KOPT-K1 (cell line): ENCODE data around the gene LRRC38.
A peak's percentile ranks its signal among the peaks of the same experiment; 100 is the strongest.

Experiments
- H3K27ac ChIP-seq: fragments of 200-600 bp; sonication (generic); 2 replicates; pipeline ENCODE4 v1.5.1; 2016; ENCODE audit warnings: antibody characterized with exemption, mild to moderate bottlenecking, low read depth, low read length; ENCODE audit not compliant: poor library complexity, severe bottlenecking
- H3K36me3 ChIP-seq: fragments of 200-600 bp; sonication (generic); 2 replicates; pipeline ENCODE4 v1.5.1; 2017; ENCODE audit warnings: antibody characterized with exemption, mild to moderate bottlenecking, low read length, moderate library complexity; ENCODE audit not compliant: insufficient read depth
- H3K9me3 ChIP-seq: fragments of 200-600 bp; sonication (generic); 2 replicates; pipeline ENCODE4 v1.5.1; 2017; ENCODE audit warnings: antibody characterized with exemption, low read length, mild to moderate bottlenecking; ENCODE audit not compliant: insufficient read depth, poor library complexity, severe bottlenecking

Gene LRRC38

DNA sequence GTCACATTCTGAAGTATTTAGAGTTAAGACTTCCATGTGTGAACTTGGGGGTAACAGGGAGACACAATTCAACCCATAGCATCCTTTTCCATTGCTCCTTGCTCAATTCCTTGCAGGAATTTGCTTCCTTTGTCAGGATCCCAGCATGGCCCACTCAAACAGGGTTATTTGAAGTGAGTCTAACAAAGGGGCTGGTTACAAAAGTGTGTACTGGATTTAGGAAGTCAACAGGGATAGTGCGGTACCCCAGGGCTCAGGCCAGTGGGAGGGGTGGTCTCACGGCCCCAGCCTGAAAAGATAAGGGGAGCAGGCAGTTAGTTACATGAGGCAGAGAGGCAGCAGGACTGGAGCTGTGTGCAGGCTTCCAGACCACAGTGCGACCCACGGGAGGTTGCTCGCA lies 14.4 kb downstream of the LRRC38 start:
- Histone ChIP-seq H3K36me3 (no peaks in the 10 kb centered on the region), H3K27ac (peak overlapping the region; percentile 96), H3K9me3 (no peaks in the 10 kb centered on the region)

DNA sequence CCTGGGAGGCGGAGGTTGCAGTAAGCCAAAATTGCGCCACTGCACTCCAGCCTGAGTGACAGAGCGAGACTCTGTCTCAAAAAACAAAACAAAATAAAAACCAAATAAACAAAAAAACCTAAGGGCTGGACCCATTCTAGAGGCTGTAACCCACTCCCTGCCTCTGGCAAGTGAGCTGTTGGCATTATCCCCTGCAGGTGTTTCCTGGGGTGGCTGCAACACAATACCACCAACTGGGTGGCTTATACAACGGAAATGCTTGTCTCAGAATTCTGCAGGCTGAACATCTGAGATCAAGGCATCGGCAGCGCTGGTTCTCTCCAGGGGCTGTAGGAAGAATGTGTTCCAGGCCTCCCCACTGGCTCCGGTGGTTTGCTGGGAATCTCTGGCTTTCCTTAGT lies 15.2 kb downstream of the LRRC38 start:
- Histone ChIP-seq H3K27ac (peak overlapping the region; percentile 96), H3K36me3 (no peaks in the 10 kb centered on the region), H3K9me3 (no peaks in the 10 kb centered on the region)

DNA sequence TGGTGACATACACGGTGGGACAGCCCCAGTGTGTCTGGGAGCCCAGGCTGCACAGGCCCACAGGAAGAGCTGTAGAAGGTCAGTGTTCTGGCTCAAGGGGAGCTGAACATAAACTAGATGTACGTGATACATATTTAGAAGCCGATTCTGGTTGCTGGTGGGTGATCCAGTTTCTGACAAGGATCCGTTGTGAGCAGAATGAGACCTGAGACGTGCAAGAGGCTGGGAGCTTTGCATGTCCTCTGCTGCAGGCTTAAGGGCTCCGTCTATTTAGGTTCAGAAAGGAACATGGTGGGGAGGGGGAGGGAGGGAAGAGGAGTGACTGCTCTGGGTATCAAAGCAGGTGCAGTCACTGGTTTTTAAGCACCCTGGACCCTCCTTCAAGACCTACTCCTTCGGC lies 18.6 kb downstream of the LRRC38 start:
- Histone ChIP-seq H3K36me3 (no peaks in the 10 kb centered on the region), H3K27ac (peak overlapping the region; percentile 96), H3K9me3 (no peaks in the 10 kb centered on the region)

DNA sequence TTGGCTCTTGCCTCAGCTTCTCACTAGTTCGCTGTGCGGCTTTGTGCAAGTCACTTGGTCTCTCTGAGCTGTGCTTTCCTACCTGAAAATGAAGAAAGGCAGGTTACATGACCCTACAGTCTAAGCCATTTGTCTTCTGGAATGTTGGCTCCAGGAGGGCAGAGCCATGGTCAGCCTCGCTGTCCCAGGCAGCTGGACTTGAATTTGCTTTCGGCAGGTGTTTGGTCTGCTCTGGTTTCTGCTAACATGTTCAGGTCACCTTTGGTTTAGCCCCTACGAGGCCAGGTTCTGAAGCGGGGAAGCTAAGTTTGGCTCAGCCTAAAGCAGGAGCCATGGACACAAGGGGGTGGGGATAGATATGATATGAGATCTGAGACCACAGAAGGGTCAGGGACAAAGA lies 19.1 kb downstream of the LRRC38 start:
- Histone ChIP-seq H3K36me3 (no peaks in the 10 kb centered on the region), H3K27ac (peak overlapping the region; percentile 96), H3K9me3 (no peaks in the 10 kb centered on the region)

DNA sequence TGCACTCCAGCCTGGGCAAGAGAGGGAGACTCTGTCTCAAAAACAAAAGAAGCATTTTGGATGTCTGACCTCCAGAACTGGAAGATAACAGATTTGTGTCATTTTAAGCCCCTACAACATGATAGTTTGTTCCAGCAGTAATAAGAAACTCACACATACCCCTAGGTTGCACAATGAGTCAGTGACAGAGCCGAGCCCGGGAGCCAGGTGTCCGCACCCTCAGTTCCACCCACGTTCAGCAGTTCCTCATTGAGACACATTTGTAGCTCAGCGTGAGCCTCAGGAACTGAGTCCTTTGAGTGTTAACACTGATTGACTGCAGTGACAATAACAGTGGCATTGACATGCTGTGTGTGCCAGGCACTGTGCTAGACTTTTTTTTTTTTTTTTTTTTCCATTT lies 19.8 kb downstream of the LRRC38 start:
- Histone ChIP-seq H3K36me3 (no peaks in the 10 kb centered on the region), H3K9me3 (no peaks in the 10 kb centered on the region), H3K27ac (no peak overlapping the region)

DNA sequence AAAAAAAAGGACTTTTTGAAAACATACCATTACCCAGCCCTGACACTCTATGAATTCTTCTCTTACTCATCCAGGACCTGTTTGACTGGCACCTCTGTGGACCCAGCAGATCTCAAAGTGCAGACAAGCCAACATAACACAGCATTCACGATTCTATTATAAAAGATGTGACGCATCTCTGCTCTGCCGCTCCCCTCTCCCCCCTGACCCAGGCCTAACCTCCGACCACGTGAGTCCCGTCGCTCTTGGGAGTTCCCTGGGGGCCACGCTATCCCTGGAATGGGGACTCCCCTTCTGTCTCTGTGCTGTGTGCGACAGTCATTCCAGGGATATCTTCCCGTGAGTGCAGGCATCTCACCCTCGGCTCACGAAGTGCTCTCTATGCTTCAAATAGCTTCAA lies 21.1 kb downstream of the LRRC38 start:
- H3K36me3 ChIP-seq: no peaks in the 10 kb centered on the region
- no peaks in the 10 kb centered on the region for H3K9me3 ChIP-seq
- H3K27ac ChIP-seq: no peak overlapping the region

DNA sequence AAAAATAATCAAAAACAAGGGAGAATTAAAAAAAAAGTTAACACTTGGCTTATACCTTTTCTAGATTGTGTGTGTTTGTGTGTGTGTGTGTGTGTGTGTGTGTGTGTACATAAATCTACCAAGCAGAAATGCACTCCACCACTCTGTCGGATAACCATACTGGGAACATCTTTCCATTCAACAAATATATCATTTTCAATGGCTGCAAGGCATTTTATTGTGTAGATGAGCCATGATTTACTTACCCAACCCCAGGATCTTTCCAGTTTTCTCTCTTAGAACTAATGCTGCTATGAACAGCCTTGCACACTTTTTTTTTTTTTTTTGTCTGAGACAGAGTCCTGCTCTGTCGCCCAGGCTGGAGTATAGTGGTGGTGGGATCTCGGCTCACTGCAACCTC lies 25.8 kb downstream of the LRRC38 start:
- peak overlapping the region; percentile 44 for H3K27ac ChIP-seq
- H3K36me3 ChIP-seq: no peaks in the 10 kb centered on the region
- no peaks in the 10 kb centered on the region for H3K9me3 ChIP-seq

DNA sequence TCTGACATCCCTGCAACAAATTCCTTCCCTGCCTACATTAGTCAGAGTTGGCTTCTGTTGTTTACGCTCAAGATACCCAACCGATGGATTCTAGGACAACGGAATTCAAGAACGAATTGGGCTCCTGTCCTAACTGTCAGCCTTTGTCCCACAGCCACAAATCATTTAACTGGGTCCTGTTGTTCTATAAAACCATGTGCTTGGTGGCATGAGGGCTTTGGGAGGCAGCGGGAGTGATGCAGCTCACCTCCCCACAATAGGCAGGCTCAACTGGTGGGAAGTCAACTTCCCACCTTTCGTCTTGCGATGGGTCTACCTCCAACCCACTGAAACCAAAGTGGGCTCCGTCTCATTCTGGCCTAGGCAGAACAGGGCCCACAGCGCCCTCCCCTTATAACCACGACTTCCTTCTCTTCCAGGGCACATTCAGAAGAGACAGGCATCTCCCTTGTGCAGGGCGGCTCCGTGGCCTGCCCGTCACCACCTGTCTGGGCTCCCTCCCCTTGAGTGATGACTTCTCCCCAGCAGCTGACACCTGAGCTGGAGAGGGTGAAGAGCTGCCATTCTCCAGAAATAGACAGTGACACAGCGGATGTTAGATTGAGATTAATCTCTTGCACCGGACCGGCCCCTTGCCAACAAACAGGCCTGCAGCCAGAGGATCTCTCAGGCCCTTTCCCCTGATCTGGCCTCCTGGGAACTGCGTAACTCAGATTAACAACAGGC lies 26.5 kb downstream of the LRRC38 start:
- no peaks in the 10 kb centered on the region for H3K9me3 ChIP-seq
- H3K27ac ChIP-seq: peak overlapping the region; percentile 44
- no peaks in the 10 kb centered on the region for H3K36me3 ChIP-seq

DNA sequence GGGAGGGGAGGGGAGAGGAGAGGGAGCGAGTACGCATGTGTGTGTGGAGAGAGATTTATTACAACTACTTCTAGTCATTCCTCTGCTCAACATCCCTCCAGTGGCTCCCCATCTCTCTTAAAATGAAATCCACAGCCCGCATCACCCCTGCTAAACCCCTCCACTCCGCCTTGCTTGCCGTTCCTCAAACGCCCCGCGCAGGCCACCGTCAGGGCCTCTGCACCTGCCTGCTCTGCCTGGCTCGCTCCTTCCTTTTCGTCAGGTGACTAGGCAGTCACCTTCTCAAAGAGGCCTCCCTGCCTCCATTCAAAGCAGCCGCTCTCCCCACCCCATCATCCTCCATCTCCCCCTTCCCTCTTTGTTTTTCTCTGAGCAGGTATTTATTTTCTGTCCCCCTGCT lies 29.9 kb downstream of the LRRC38 start:
- Histone ChIP-seq H3K36me3 (no peaks in the 10 kb centered on the region), H3K27ac (peak overlapping the region; percentile 20), H3K9me3 (no peaks in the 10 kb centered on the region)

DNA sequence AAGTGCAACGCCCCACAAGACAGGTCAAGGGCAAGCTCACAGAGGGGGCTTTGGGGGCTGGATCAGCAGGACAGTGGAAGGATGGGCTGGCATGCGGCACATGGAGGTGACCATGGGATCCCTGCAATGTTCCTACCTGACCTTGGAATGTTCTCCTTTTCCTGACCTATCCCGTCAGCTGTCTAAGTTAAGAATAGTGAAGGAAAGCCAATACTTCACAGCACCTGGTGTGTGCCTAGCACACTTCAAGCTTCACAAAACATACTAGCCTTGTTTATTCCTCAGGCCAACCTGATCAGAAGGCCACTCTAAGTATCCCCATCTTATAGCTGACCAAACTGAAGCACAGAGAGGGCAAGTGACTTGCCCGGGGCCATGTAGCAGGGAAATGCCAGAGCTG lies 31.2 kb downstream of the LRRC38 start:
- Histone ChIP-seq H3K36me3 (no peaks in the 10 kb centered on the region), H3K27ac (no peak overlapping the region)

DNA sequence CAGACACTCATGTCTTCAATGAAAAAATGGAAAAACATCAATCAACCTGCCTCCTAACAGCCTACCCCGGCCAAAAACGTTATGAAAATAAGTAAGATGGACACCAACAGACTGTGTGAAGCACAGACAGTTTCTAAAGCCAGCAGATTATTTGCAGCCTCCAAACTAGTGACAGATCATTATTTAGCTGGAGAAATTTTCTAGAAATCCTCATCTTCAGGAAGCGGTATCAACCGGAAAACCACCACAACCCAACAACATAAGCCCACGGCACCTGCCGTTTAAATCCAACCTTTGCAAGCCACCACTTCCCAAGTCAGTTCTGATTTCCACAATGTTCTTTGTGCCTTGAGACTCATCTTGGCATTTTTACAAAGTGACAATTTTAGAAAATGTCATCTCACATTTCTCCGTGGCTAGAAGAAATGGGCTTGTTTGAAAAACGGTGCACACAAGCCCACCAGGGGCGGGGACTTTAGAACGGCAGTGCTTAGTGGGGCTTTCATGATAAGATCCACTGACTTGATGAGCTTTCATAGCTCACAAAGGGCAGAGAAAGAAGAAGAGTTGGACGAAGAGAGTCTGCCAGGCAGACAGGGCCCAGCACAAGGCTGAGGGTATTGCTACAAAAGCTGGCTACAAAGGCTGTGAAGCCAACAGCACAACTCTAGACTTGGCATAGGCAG lies 34.5 kb downstream of the LRRC38 start:
- Histone ChIP-seq H3K36me3 (no peaks in the 10 kb centered on the region), H3K27ac (peak overlapping the region; percentile 82), H3K9me3 (peaks cover 22% of the 10 kb centered on the region)

More for the DNA sequence above, 31.2 kb downstream of the LRRC38 start:
- H3K9me3 ChIP-seq: peaks cover 4% of the 10 kb centered on the region

DNA sequence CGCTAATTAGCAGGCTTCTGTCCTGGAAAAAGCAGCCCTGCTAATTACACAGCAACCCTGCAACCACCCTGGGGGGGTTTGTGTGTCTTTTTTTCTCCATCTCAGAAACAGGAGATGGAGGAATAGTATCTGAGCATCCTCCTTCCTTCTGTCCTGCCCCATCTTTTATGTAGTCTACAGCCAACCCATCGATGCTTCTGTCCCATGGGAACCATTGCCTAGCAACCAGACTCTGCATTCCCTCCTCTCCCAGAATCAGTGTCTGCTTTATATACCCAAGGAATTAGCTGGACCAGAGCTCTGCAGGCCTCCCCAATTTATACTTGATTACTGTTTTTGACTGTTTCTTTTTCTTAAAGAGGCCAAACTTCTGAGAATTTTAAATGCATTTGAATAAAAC lies 35.1 kb downstream of the LRRC38 start:
- H3K9me3 ChIP-seq: peaks cover 22% of the 10 kb centered on the region
- no peaks in the 10 kb centered on the region for H3K36me3 ChIP-seq
- H3K27ac ChIP-seq: peak overlapping the region; percentile 82

DNA sequence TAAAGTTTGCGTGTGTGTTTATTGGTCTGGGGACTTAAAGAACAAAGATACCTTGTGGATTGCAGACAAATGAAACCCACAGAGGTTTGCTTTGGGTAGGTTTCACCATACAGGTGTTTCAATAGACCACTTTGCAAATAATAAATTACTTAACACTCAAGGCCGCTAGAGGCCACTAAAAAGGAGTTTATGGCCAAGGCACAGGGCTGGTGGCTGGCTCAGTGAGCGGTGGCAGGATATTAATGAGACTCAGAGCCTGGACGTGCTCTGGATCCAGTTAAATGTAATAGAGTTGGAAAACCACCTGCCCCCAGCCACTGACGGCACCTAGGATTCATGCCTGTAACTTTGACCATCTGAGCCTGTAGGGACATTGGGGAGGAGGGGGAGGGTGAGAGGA lies 44.5 kb downstream of the LRRC38 start:
- no peaks in the 10 kb centered on the region for H3K9me3 ChIP-seq
- H3K27ac ChIP-seq: peak overlapping the region; percentile 34
- H3K36me3 ChIP-seq: no peaks in the 10 kb centered on the region

DNA sequence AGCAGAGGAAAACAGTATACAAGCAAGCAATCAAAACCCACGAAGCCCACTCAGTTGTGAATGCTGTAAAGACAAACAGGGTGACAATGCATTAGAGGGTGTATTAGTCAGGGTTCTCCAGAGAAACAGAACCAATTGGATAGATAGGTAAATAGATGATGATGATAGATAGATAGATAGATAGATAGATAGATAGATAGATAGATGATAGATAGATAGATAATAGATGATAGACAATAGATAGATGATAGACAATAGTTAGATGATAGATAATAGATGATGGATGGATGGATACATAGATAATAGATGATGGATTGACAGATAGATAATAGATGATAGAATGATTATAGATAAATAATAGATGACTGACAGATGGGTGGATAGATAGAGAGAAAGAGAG lies 48.3 kb downstream of the LRRC38 start:
- no peaks in the 10 kb centered on the region for H3K36me3 ChIP-seq
- no peaks in the 10 kb centered on the region for H3K9me3 ChIP-seq
- H3K27ac ChIP-seq: no peak overlapping the region

DNA sequence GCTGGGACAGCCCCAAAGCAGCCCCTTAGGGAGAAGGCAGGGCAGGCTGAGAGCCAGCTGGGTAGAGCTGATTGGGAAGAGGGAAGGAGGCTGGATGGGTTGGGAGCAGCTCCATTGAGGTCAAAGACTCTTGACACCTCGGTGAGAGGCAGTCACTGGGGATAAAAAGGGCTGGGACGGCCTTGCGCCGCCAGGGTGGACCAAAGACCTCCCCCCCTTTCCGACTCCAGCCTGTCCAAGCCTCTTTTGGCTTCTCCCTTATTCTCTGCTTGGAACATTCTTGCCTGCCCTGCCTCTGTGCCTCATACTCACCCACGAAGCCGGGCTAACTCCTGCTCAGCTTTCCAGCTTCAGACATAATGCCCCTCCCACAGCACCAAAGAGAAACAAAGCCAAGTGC lies 51.1 kb downstream of the LRRC38 start:
- Histone ChIP-seq H3K27ac (no peak overlapping the region), H3K9me3 (no peaks in the 10 kb centered on the region), H3K36me3 (no peaks in the 10 kb centered on the region)

DNA sequence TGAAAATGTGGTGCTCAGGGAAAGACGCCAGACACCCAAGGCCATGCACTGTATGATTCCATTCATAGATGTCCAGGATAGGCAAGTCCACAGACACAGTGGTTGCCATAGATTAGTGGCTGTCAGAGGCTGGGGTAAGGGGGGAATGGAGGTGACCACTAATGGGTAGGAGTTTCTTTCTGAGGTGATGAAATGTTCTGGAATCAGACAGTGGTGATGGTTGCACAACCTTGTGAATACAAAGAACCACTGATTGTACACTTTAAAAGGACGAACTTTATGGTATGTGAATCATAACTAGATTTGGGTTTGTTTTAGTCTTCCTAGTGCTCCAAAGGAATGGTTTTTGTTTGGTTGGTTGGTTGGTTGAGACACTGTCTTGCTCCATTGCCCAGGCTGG lies 51.8 kb downstream of the LRRC38 start:
- Histone ChIP-seq H3K9me3 (no peaks in the 10 kb centered on the region), H3K27ac (no peak overlapping the region)

More for the DNA sequence above, 51.8 kb downstream of the LRRC38 start:
- H3K36me3 ChIP-seq: no peaks in the 10 kb centered on the region
